B cell (primary cell): Measurements from ENCODE around the gene SMARCD3. TPM values are rescaled to one million over a fixed set of nuclear protein-coding genes. Genes with fewer than 3 reads are reported as not detected.

Experiments used
- ATAC-seq: fragments of 200-7000 bp; cut with Tn5 transposase; one replicate; pipeline ENCODE4 v1.10.0; 2021; ENCODE audit warnings: low read depth, mild to moderate bottlenecking, moderate number of reproducible peaks, moderate library complexity
- CTCF ChIA-PET: fragments of 350-600 bp; sonication (Branson Sonifier 250); formaldehyde crosslinking; loops from one replicate; lab custom pipeline; 2021; ENCODE audit warnings: antibody characterized with exemption, inconsistent platforms; lab: Charles Lee
- POLR2A ChIA-PET: fragments of 350-600 bp; sonication (Branson Sonifier 250); formaldehyde crosslinking; loops from one replicate; lab custom pipeline; 2021; ENCODE audit warnings: antibody characterized with exemption; lab: Charles Lee
- DNase-seq: peaks from one replicate; pipeline ENCODE4 v3.0.0; 2013
- H2AFZ ChIP-seq: 2 replicates; pipeline ENCODE4 v1.6.1; 2012; ENCODE audit warnings: mild to moderate bottlenecking, low read depth, low read length; ENCODE audit not compliant: insufficient read depth, poor library complexity, severe bottlenecking
- H3K27ac ChIP-seq, 2 donors: 1 replicate in 1 of 2; 2 replicates in 1 of 2; pipeline ENCODE4 v1.5.1; 2012 to 2013; ENCODE audit warnings: low read length in 2 of 2, mild to moderate bottlenecking in 2 of 2, moderate library complexity in 1 of 2
- H3K27me3 ChIP-seq, 4 experiments: fragments of 200-600 bp in 1 of 4; sonication (generic) in 1 of 4; replicated peaks in 1 of 4; 1 replicate in 2 of 4; 2 replicates in 2 of 4; pipeline versions ENCODE4 v1.6.1 to v1.7.0; 2013 to 2016; ENCODE audit warnings: low read length in 3 of 4, mild to moderate bottlenecking in 2 of 4, mixed read lengths in 1 of 4, moderate library complexity in 1 of 4; ENCODE audit not compliant: insufficient read depth in 4 of 4, control insufficient read depth in 3 of 4; ENCODE audit errors: control extremely low read depth in 1 of 4
- H3K36me3 ChIP-seq, 2 experiments: replicated peaks in 1 of 2; 1 replicate in 1 of 2; 2 replicates in 1 of 2; pipeline versions ENCODE4 v1.6.1 to v1.7.1; 2013; ENCODE audit warnings: low read length in 1 of 2; ENCODE audit not compliant: insufficient read depth in 2 of 2, control insufficient read depth in 1 of 2; ENCODE audit errors: control extremely low read depth in 1 of 2, extremely low read depth in 1 of 2
- H3K4me1 ChIP-seq, 2 donors: fragments of 200-600 bp in 1 of 2; sonication (generic) in 1 of 2; 1 replicate in 1 of 2; 2 replicates in 1 of 2; pipeline versions ENCODE4 v1.5.1 to v1.6.1; 2013 to 2017; ENCODE audit warnings: low read length in 2 of 2; ENCODE audit not compliant: control insufficient read depth in 2 of 2, insufficient read depth in 2 of 2
- H3K4me2 ChIP-seq: replicated peaks from 2 replicates; pipeline ENCODE3; 2012; ENCODE audit warnings: mild to moderate bottlenecking, low read depth, low read length; ENCODE audit not compliant: poor library complexity, severe bottlenecking
- H3K4me3 ChIP-seq, 5 experiments: fragments of 200-600 bp in 1 of 5; sonication (generic) in 1 of 5; 1 replicate in 3 of 5; 2 replicates in 2 of 5; pipeline versions ENCODE4 v1.5.1 to v1.7.0; 2011 to 2016; ENCODE audit warnings: low read length in 4 of 5, mild to moderate bottlenecking in 4 of 5, low read depth in 2 of 5, control low read depth in 1 of 5, moderate library complexity in 1 of 5; ENCODE audit not compliant: insufficient read depth in 1 of 5; ENCODE audit errors: control extremely low read depth in 1 of 5, extremely low read depth in 1 of 5
- H3K79me2 ChIP-seq: fragments of 200-600 bp; sonication (generic); one replicate; pipeline ENCODE4 v1.6.0; 2016; ENCODE audit warnings: low read length; ENCODE audit not compliant: control insufficient read depth, insufficient read depth
- H3K9ac ChIP-seq: fragments of 200-600 bp; sonication (generic); 2 replicates; pipeline ENCODE4 v1.6.1; 2017; ENCODE audit warnings: mild to moderate bottlenecking, low read length, moderate library complexity
- H3K9me3 ChIP-seq, 3 donors: one replicate each; pipeline versions ENCODE4 v1.6.1 to v1.7.1; 2013; ENCODE audit warnings: low read length in 2 of 3; ENCODE audit not compliant: control insufficient read depth in 2 of 3, insufficient read depth in 1 of 3; ENCODE audit errors: control extremely low read depth in 1 of 3
- H4K20me1 ChIP-seq: 2 replicates; pipeline ENCODE4 v1.6.0; 2012; ENCODE audit warnings: mild to moderate bottlenecking, low read length; ENCODE audit not compliant: insufficient read depth, control insufficient read depth, poor library complexity, severe bottlenecking
- H3K27ac Mint-ChIP-seq: one replicate; pipeline ENCODE4 v1.8.0; 2021; ENCODE audit warnings: mixed read lengths
- H3K27me3 Mint-ChIP-seq: one replicate; pipeline ENCODE4 v1.8.0; 2021; ENCODE audit warnings: mixed read lengths
- H3K4me1 Mint-ChIP-seq: one replicate; pipeline ENCODE4 v1.8.0; 2021; ENCODE audit warnings: mixed read lengths
- H3K4me3 Mint-ChIP-seq: one replicate; pipeline ENCODE4 v1.8.0; 2021; ENCODE audit warnings: mixed read lengths
- H3K9me3 Mint-ChIP-seq: one replicate; pipeline ENCODE4 v1.8.0; 2022; ENCODE audit warnings: mixed read lengths; ENCODE audit not compliant: insufficient read depth
- CTCF ChIP-seq: fragments of 200-600 bp; IDR thresholded peaks from one replicate; pipeline ENCODE4 v1.8.0; 2022; ENCODE audit warnings: antibody characterized with exemption, mild to moderate bottlenecking
- EZH2 ChIP-seq: IDR thresholded peaks from 2 replicates; pipeline ENCODE4 v1.6.1; 2012; ENCODE audit warnings: borderline replicate concordance, low read depth, mild to moderate bottlenecking, moderate library complexity, low read length; ENCODE audit not compliant: insufficient read depth, poor library complexity, severe bottlenecking
- WGBS: methylation state at CpG from one replicate; pipeline ENCODE4 v1.1.5; 2013; ENCODE audit warnings: missing lambda C conversion rate; ENCODE audit not compliant: insufficient coverage; 5-methylcytosine and 5-hydroxymethylcytosine counted together
- intact Hi-C: fragments of 100-400 bp; cut with micrococcal nuclease; formaldehyde crosslinking; loops from one replicate; pipeline ENCODE4 v1.10.0; 2022
- polyA plus RNA-seq: library from polyadenylated mRNA; depleted of rRNA; stranded (reverse); fragments of >200 nt; gene quantifications from 2 replicates; pipeline ENCODE4 v1.2.3, GENCODE V29; 2012
- total RNA-seq, 2 donors: library from RNA; stranded (reverse); fragments of 120-200 nt in 1 of 2; gene quantifications; 1 replicate in 1 of 2; 2 replicates in 1 of 2; pipeline versions ENCODE4 v1.2.3 to v1.2.4, GENCODE V29; 2013 to 2022

Gene SMARCD3
- total and polyA plus RNA-seq, 2 donors (not counting 1 experiment from before 2014, with no cell fraction given), result 1.0 TPM; not detected in 1

GRCh38 chr7:151279868-151280267, 31.4 kb upstream of the SMARCD3 start:
- peaks cover 68% of the 10 kb centered on the region for H3K27me3 Mint-ChIP-seq
- TF ChIP-seq EZH2 (no peak), CTCF (no peak)
- POLR2A ChIA-PET, result no interaction called here
- Histone ChIP-seq H4K20me1 (no peaks in the 10 kb centered on the region), H3K9me3 (peaks cover 0 to 7% (median 0%) of the 10 kb centered on the region in 3 donors), H3K4me2 (no peak overlapping the region), H2AFZ (no peak overlapping the region), H3K36me3 (no peaks in the 10 kb centered on the region), H3K9ac (no peak overlapping the region), H3K4me3 (no peak overlapping the region), H3K27me3 (peaks cover 0 to 41% (median 8%) of the 10 kb centered on the region in 4 experiments), H3K79me2 (no peaks in the 10 kb centered on the region), H3K27ac (no peak overlapping the region), H3K4me1 (peaks cover 4 to 11% of the 10 kb centered on the region in 2 donors)
- peaks cover 10% of the 10 kb centered on the region for H3K4me1 Mint-ChIP-seq
- no peak overlapping the region for H3K4me3 Mint-ChIP-seq
- DNase-seq (no peak), ATAC-seq (no peak)
- no peaks in the 10 kb centered on the region for H3K9me3 Mint-ChIP-seq
- no peak overlapping the region for H3K27ac Mint-ChIP-seq
- WGBS, result 83% methylated on average over 4 of the region's 5 CpGs
- intact Hi-C loops, result no loop called here
- CTCF ChIA-PET, result no interaction called here

GRCh38 chr7:151278949-151279348, 30.5 kb upstream of the SMARCD3 start:
- CTCF ChIA-PET, result no interaction called here
- H3K4me3 Mint-ChIP-seq, result peak overlapping the region; percentile 4

More at GRCh38 chr7:151278949-151279348, 30.5 kb upstream of the SMARCD3 start:
- Histone ChIP-seq H3K4me1 (peaks cover 4 to 11% of the 10 kb centered on the region in 2 donors), H3K4me2 (no peak overlapping the region), H3K27ac (no peak overlapping the region), H2AFZ (no peak overlapping the region), H4K20me1 (no peaks in the 10 kb centered on the region), H3K36me3 (no peaks in the 10 kb centered on the region), H3K9ac (no peak overlapping the region), H3K79me2 (no peaks in the 10 kb centered on the region), H3K9me3 (peaks cover 0 to 7% (median 0%) of the 10 kb centered on the region in 3 donors), H3K27me3 (peaks cover 0 to 41% (median 8%) of the 10 kb centered on the region in 4 experiments), H3K4me3 (no peak overlapping the region)
- POLR2A ChIA-PET, result no interaction called here
- Mint-ChIP-seq H3K9me3 (no peaks in the 10 kb centered on the region), H3K27me3 (peaks cover 71% of the 10 kb centered on the region), H3K4me1 (peaks cover 10% of the 10 kb centered on the region), H3K27ac (no peak overlapping the region)
- no peak for DNase-seq
- WGBS, result 95% methylated on average over 8 of the region's 12 CpGs
- ATAC-seq, result no peak
- intact Hi-C loops, result no loop called here
- TF ChIP-seq EZH2 (no peak), CTCF (no peak)
